ENCODE data around the gene FBLN5.

DNA sequence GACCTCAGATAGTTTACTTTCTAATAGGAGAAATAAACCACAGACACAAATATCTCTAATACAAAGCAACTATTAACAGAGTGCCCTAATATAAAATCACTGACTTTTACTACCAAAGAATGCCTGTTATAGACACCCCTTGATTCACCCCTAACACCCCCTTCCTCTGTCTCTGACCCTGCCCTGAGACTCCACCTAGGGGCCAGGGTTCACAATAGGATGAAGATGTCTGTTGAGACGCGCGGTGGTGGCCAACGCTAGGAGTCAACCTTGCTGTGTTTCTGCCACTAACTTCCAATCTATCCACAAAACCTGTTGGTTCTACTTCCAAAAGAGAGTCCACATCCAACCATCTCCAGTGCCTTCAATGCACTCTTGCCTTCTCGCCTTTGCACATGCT is 69.2 kb downstream of the FBLN5 start:
- TF ChIP-seq, protein P1, sequence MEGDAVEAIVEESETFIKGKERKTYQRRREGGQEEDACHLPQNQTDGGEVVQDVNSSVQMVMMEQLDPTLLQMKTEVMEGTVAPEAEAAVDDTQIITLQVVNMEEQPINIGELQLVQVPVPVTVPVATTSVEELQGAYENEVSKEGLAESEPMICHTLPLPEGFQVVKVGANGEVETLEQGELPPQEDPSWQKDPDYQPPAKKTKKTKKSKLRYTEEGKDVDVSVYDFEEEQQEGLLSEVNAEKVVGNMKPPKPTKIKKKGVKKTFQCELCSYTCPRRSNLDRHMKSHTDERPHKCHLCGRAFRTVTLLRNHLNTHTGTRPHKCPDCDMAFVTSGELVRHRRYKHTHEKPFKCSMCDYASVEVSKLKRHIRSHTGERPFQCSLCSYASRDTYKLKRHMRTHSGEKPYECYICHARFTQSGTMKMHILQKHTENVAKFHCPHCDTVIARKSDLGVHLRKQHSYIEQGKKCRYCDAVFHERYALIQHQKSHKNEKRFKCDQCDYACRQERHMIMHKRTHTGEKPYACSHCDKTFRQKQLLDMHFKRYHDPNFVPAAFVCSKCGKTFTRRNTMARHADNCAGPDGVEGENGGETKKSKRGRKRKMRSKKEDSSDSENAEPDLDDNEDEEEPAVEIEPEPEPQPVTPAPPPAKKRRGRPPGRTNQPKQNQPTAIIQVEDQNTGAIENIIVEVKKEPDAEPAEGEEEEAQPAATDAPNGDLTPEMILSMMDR (IDR thresholded peaks at IDR 0.05) = no peak
- TF ChIP-seq EP300 (IDR thresholded peaks at IDR 0.05) (no peak), POLR2A (IDR thresholded peaks at IDR 0.05) (no peak)
